GM19351 (cell line): Measurements from ENCODE around the gene PPP2R2C.

Experiments used
- ATAC-seq: cut with Tn5 transposase; IDR thresholded peaks from one replicate; pipeline ENCODE4 v1.9.1; 2021; ENCODE audit warnings: mild to moderate bottlenecking, moderate library complexity; ENCODE audit not compliant: unreplicated experiment

PPP2R2C gene

DNA sequence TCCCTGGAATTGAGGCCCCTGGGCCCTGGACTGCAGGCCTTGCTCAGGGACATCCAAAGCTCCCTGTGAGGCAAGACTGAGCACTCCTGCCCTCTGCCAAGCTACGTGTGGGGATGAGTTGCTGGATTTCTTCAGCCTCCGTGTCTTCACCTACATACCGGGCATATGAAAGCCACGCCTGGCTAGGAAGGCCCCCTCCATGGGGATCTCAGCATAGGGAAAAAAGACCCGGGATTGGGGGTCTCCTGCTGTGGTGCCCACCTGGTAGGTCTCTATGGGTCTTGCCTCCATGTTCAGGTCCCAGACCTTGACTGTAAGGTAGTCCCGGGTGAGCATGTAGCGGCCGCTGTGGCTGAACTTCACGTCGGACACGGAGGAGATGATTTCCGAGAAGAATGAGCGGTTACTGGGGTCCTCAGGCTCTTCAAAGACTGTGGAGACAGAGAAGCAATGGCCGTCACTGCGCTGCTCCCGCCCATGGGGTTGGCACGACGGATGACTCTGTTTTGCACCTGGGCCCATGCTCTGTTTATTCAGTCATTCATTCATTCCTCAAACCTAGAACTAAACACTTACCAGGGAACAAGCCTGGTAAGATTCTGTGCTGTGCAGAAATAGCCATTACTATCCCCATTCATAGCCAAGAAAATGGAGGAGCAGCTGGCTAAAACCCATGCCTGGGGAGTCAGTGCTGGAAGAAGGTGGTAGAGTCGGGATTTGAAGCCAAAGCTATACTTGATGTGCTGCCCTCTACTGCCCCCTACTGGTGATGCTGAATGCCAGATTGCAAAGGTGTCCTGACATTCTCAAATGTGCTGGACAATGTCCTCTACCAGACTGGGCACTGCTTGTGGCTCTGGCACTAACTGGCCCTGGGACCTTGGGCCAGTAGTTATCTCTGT lies 138.9 kb downstream of the PPP2R2C start:
- ATAC-seq = no peak

DNA sequence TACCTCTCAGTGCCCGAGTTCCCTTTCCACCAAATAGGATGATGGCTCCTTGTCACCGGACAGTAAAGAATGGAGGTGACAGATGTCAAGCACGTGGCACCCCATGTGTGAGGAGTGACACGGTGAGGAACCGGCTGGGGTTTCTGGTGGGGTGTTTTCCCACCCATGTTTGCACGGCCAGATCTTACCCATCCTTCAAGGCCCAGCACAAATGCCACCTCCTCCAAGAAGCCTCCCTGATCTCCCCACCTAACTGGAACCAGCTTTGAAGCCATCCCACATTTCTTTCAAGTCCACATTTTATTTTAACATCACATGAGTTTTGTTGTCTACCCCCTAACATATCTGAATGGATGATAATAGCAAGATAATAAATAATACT lies 139.8 kb downstream of the PPP2R2C start:
- ATAC-seq = no peak

DNA sequence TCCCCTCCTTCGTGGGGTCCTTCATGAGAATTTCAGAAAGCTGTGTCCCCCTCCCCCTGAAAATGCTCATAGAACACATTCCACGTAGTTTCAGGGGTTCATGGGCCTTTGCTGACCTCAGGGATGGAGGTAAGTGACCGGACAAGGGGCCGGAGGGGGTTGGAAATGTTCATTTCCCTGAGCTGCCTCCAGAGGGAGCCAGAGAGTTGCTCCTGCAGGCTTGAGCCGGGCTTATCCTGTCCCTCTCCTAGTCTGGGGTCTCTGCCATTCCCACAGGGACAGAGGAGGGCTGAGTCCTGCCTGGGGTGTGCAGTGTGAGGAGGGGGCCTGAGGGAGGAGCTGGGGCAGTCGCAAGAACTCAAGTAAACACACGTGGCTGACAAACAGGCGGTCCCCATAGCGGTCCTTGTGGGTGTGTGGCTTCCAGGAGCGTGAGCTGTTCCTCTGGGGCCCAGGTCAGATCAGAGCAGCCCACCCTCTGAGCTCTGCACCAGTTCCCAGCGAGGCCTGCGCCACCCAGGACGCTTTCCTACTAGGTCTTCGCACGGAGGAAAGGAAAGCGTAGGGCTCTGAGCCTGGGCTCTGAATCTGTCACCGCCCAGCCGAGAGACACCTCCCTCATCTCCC lies 140.3 kb downstream of the PPP2R2C start:
- no peak for ATAC-seq

DNA sequence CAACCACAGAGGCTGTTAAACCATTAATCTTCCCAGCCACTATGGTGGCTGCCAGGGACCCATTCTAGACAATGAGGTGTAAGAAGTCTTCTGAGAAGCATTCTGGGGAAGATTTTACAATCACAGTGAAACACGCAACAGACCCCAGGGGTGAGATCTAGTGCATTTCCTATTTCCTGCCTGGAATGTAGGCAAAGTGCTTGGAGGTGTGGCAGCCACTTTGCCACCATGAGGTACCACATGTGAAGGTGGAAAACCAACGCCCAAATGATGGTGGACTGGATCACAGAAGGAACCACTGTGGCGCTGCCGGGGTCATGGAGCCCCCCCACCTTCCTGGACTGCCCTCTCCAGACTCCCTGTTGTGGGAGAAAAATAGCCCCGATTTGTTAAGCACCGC lies 140.9 kb downstream of the PPP2R2C start:
- no peak for ATAC-seq

DNA sequence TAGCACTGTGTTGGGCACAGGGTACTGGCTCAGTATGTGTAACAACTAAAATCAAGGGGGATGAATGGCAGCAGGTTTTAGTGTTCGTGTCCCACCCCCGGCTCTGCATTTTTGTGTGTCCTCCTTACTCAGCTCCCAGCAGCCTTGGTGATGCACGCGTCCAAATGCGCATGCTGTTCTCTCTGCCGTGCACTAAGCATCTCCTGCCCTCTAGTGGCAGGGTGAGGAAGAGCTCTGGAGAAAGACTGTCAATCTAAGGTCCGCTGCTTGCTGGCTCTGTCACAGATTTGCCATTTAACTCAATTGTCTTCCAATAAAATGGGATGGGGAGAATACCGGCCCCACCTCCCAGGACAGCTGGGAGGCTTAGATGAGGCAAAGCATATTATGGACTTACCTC lies 141.4 kb downstream of the PPP2R2C start:
- no peak for ATAC-seq

DNA sequence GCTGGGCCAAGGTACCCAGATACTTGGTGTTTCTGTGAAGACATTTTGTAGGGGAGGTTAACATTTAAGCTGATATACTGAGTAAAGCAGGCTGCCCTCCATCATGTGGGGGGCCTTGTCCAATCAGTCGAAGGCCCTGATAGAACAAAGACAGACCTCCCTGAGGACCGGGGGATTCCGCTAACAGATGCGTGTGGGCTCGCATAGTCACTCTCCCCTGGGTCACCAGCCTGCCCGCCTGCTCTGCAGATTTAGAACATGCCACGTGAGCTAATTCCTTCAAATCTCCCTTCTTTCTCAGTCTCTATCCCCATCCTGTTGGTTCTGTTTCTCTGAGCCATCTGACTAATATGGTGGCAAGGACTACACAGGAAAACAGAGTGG lies 142.0 kb downstream of the PPP2R2C start:
- no peak for ATAC-seq

DNA sequence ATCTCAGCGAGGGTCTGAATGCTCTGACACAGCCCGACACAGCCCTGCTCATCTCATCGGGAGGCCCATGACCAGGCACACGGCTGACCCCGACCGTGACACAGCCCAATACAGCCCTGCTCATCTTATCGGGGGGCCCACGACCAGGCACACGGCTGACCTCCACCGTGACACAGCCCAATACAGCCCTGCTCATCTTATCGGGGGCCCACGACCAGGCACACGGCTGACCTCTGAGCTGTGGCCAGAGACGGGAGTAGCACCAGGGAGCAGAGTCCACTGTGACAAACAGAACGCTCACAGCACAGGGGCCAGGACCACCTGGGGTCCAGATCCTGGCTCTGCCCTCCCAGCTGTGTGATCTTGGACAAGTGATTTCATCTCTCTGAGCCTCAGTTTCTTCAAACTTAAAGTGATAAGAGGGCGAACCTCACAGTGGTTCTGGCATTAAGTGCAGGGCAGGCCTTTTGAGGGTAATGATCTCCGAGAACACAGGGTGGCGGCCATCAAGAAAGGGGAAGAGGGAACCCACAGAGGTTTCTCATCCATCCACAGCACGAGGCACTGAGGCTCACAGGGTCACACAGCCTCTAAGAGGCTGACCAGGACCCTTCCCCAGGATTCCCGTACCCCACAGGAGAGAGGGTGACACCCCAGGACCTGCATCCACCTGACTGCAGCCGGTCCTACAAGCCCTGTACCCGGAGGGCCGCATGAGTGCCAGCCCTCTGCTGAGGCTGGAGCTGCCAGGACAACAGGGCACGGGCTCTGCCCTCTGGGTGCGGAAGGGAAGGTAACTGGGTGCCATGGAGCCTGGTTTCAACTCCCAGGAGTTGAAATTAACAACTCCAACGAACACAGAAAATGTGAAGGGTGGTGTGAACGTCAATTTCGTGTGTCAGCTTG lies 142.7 kb downstream of the PPP2R2C start:
- peak; percentile 36 for ATAC-seq

DNA sequence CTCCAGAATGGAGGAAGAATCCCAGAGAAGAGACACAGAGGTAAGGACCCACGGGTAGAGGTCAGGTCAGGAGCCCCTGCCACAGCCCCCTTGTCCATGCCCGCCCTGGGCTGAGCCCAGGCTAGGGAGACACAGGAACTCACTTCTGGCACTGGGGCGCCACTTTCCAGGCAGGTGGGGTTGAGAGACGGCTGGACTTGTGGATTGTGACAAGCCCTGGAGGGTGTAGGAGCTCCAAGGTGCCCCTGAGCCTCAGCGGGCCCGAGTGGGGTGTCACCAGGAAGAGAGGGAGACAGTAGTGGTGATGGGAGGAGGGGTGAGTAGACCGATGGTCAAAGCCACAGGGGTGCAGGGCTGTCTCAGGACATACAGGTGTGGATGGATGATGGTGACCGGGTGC lies 143.9 kb downstream of the PPP2R2C start:
- no peak for ATAC-seq

DNA sequence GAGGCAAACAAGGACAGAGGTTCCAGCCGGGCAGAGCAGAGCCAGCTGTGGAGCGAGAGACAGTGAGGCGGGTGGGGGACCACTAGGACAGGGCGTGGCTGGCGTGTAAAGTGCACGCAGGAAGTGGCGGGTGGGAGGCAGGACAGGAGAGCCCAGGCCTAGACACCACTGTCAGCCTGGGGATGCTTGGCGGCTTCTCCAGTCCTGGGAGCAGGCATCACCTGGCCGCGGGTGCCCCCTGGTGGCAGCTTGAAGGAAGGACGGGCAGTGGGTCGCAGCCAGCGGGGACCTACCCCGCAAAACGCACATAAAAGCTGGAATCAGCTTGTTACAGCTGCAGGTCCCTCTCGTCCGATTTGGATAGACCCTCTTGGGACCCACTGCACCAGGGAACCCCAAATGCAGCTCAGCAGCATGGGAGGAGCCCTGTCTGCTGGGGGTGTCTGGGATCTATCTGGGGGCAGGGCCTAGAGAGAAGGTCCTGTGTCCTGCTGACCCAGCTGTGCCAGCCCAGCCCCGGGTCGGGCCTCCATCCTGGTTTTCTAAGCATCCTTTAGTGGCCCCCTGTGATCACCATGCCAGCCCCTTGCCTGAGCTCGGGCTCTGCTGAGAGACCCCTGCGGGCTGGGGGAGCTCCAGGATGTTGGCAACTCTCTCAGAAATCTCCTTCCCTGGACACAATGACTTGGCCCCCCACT lies 145.0 kb downstream of the PPP2R2C start:
- peak; percentile 76 for ATAC-seq

DNA sequence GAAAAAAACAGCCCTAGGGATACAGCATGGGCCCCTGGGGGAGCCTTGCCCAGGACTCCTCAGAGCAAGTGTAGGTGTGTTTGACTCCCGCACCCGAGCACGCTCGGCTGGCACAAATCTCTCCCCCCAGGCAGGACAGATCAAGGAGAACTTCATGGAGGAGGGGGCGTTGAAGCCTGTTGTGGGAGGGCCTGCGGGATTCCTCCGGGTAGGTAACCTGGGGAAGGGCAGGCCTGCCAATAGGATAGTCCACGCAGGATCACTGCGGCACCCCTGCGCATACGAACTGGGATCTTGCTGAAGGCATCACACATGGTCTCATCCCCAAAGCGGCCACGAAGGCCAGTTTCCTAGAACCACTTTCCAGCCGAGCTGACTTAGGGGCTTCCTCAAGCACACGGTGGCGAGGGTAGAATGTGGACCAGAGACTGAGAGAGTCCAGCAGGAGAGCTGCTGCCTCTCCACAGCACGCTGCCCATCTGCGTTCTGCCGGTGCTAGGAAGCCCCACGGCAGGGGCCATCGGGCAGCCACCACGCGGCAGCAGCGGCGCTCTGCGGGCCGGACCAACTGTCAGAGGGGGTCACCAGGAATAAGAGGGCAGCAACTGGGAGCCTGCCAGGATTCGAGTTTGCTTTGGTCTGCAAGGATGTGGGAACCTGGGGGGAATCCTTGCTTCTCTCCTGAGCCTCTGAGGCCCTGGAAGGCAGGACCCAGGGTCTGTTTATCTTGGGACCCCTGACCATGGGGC lies 145.9 kb downstream of the PPP2R2C start:
- ATAC-seq = no peak

DNA sequence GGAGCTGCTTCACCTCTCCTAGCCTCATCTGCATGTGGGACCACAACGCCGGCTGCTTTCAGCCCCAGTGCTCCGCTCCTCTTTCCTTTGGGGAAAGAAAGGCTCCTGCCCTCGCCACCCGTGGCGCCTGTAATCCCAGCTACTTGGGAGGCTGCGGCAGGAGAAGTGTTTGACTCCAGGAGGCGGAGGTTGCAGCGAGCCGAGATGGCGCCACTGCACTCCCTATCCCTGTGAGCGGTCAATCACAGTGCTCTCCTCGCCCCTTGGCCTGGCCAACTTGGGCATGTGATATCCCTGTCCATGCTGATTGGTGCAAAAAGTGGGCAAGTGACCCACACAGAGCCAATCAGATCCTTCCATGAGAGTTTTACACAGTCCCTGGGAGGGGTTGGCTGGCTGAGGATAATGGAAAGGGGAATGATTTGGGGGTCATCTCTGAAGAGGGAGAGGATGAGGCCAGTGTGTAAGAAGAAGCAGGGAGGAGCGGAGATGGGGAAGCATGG lies 146.6 kb downstream of the PPP2R2C start:
- ATAC-seq = no peak

DNA sequence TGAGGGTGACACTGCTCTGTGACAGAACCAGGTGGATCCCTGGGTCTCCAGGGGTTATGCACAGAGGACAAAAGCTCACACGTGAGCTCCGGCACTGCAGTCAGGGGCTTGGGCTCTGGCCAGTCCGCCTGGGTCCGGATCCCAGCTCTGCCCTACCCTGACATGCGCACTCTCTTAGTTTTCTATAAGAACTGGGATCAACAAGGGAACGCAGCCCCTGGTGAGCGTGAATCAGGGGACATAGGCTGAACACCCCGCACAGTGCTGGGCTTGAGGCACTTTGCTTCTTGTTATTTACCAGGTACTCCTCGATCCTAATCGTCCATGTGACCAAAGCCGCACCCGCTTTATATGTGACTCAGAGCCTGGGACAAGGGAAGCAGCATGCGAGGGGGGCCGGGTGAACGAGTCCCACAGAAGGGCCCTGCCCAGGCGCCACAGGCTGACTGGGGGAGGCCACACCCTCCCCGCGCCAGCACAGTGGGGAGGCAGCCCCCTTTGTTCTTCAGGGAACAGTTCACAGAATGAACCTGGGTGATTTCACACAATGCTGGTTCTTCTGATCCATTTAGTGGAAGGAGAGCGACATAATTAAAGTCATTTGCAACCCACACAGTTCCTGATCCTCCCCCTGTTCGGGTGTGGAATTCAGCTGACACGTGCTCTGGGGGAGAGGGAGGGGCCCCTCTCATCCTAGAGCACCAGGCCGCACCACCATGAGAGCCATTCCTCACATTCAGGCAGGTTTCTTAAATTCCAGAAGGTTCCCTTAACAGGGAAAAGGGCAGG lies 147.2 kb downstream of the PPP2R2C start:
- no peak for ATAC-seq

DNA sequence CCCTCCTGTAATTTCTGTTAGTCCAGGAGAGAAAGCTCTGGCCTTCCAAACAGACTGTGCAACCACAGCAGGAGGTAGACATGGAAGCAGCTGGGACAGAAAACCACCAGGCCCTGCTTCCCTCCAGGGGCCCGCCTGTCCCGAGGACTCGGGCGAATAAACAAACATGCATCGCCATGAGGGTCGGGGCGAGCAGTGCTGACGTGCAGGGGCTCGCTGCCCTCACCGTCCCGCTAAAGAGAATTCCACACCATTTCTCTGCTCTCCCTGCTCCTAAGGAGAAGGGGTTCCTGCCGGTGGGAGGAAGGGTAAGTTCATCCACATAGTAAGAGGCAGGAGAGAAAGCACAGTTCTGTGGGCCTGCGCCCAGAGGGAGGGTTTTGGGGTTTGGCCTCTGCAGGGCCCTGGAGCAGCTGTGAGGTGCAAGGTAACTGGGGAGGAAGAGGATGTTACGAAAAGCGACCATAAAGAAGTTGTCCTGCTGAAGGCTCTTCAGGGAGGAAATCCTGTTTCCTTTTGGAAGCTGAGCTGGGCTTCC lies 147.9 kb downstream of the PPP2R2C start:
- no peak for ATAC-seq

DNA sequence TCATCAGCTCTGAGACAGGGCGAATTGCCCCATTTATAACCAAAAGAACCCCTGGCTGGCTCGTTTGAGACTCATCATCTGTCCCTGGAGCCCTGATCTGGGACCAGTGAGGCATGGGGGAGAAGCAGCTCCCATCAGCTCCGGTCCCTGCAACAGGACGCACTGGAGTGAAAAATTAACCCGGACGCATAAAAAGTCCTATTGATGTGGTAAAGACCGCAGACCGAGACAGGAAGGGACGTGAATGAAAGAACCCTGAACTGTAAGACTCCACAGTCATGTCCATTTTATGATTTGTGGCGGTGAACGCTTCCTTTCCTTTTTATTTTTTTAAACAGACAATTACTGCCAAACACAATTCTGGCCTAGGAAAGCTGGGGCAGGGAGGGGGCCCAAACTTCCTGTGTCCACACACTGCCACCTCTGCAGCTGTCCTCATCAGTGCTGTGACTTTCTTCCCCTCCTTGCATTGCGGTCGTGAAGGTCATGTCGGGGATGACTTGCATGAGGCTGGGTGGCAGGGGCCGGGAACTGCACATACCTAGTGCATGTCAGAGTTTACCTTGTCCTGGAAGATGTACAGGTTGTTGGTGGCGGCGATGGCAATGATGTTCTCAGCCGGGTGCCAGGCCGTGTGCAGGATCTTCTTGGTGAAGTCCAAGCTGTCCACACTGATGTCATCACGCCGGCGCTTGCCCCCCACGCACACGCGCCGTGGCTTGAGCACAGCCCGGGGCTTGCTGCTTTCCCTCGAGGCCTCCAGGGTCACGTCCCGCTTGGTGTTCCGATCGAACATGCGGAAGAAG lies 149.4 kb downstream of the PPP2R2C start:
- ATAC-seq = no peak

DNA sequence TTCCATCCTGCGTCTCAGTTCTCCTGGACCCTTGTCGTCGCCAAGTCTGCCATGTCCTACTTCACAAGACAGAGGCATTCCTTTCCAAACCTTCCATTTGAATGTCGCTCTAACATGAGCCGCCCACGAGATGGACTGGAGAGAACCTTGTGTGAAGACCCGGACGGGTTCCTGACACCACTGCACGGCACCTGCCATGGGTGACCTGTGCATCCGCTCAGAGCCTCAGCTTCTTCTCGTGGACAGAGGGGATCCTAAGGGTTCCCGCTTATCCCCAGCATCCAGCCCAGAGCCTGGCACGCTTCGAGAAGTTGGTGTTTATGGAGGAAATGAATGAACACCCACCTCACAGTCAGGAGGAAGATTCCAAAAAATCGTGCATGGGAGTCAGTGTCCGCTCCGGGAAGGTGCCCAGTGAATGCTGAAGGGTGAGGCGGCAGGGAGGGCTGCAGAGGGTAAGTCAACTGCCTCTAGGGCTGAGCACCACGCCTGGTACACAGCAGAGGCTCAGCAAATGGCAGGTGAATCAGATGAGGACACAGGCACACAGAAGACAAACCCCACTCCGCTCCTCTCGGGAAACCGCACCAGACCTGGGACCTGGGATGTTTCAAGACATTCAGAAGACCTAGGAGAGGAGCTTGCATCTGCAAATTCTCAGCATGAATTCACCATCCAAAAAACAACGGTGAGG lies 150.2 kb downstream of the PPP2R2C start:
- no peak for ATAC-seq

DNA sequence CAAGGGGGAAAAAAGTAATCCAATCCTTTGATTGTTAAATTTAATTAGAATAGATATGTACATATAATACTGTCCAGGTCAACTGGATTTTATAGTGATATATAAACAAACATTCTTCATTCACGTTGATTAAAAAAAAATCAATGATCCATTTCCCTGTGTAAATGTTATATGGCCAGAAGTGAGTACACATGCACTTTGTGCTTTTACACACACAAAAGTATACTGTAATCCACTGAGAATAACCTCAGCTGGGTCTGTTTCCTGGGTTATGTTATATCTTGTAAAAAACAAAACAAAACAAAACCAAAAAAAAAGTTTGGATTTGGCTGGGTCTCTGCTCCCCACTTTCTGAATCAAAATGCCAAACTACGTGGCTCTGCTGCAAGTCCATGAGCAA lies 151.1 kb downstream of the PPP2R2C start:
- ATAC-seq = no peak

DNA sequence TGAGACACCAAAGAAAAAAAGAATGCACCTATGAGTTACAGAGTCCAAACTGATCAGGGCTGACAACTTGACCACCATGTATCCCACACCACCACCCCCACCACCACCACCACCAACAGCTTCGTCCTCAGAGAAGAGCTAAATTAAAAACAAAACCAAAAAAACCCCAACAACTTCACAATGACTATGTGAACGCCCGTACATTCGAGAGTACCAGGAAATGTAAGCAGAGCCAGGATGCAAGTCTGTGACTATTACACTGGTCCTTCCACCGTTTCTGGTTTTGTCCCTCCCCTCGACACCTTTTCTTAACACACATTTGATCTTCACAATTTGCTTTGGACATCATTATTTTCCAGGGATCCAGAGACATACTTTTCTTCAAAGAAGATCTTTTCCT lies 151.8 kb downstream of the PPP2R2C start:
- ATAC-seq = no peak
